Loucy (cell line): ENCODE data around the gene OR4K14.
"Not testable (repeated sequence)": the region's sequence is repeated elsewhere in the genome, so short reads cannot be mapped to it uniquely, and the experiment has no call there.

Experiments
- H2AFZ ChIP-seq: fragments of 200-600 bp; sonication (generic); 2 replicates; pipeline ENCODE4 v1.6.0; 2016; ENCODE audit warnings: antibody characterized with exemption, mild to moderate bottlenecking, low read length, moderate library complexity
- H3F3A ChIP-seq: fragments of 200-600 bp; 2 replicates; pipeline ENCODE4 v1.6.0; 2016; ENCODE audit warnings: antibody characterized with exemption, low read depth, mild to moderate bottlenecking
- H3K27me3 ChIP-seq: fragments of 200-600 bp; sonication (generic); 2 replicates; pipeline ENCODE4 v1.6.1; 2014; ENCODE audit warnings: low read length, mild to moderate bottlenecking; ENCODE audit not compliant: insufficient read depth, poor library complexity, severe bottlenecking
- H3K36me3 ChIP-seq: fragments of 200-600 bp; sonication (generic); 2 replicates; pipeline ENCODE4 v1.6.1; 2016; ENCODE audit warnings: low read length; ENCODE audit not compliant: insufficient read depth
- H3K4me1 ChIP-seq: fragments of 200-600 bp; sonication (generic); 2 replicates; pipeline ENCODE4 v1.5.1; 2014; ENCODE audit warnings: low read length, mild to moderate bottlenecking; ENCODE audit not compliant: insufficient read depth, poor library complexity, severe bottlenecking
- H3K4me2 ChIP-seq: fragments of 200-600 bp; sonication (generic); 2 replicates; pipeline ENCODE4 v1.6.0; 2014; ENCODE audit warnings: antibody characterized with exemption, low read length, low read depth, mild to moderate bottlenecking; ENCODE audit not compliant: poor library complexity, severe bottlenecking
- H3K4me3 ChIP-seq: fragments of 200-600 bp; sonication (generic); 2 replicates; pipeline ENCODE4 v1.5.1; 2014; ENCODE audit warnings: low read length, mild to moderate bottlenecking, mixed read lengths; ENCODE audit not compliant: poor library complexity, severe bottlenecking
- H3K79me2 ChIP-seq: fragments of 200-600 bp; sonication (generic); 2 replicates; pipeline ENCODE4 v1.6.1; 2014; ENCODE audit warnings: low read length; ENCODE audit not compliant: insufficient read depth
- H3K9ac ChIP-seq: fragments of 200-600 bp; sonication (generic); 2 replicates; pipeline ENCODE4 v1.6.0; 2014; ENCODE audit warnings: mild to moderate bottlenecking, low read depth, low read length, moderate library complexity; ENCODE audit not compliant: poor library complexity, severe bottlenecking
- H3K9me2 ChIP-seq: fragments of 200-600 bp; sonication (generic); replicated peaks from 2 replicates; pipeline ENCODE4 v1.6.1; 2016; ENCODE audit warnings: low read depth, low read length, mixed read lengths
- H3K9me3 ChIP-seq: fragments of 200-600 bp; sonication (generic); 2 replicates; pipeline ENCODE4 v1.6.1; 2014; ENCODE audit warnings: mild to moderate bottlenecking, antibody characterized with exemption, low read length, low read depth; ENCODE audit not compliant: insufficient read depth
- H4K20me1 ChIP-seq: fragments of 200-600 bp; sonication (generic); 2 replicates; pipeline ENCODE4 v1.6.0; 2014; ENCODE audit warnings: antibody characterized with exemption, low read length, mild to moderate bottlenecking; ENCODE audit not compliant: insufficient read depth, poor library complexity, severe bottlenecking
- EZH2phosphoT487 ChIP-seq: fragments of 200-600 bp; IDR thresholded peaks from 2 replicates; pipeline ENCODE4 v1.6.1; 2018; ENCODE audit warnings: antibody characterized with exemption, mild to moderate bottlenecking, moderate library complexity, borderline replicate concordance
- TF ChIP-seq, protein P1 (sequence below): fragments of 200-600 bp; sonication (generic); conservative IDR thresholded peaks from 2 replicates; pipeline ENCODE4 v1.5.1; 2014; ENCODE audit warnings: mild to moderate bottlenecking, antibody characterized with exemption, low read length

Gene OR4K14

GRCh38 chr14:20001863-20002262 is 17.2 kb downstream of the OR4K14 start, which contains the start of gene OR4Q2:
Gene OR4Q2 (plus strand): TSS chr14:20002163.
- no peak within 1 kb of the TSS for H3K9ac ChIP-seq
- H3K9me3 ChIP-seq, result no peaks in the 10 kb centered on the region
- no peaks in the 10 kb centered on the region for H3K79me2 ChIP-seq
- H3F3A ChIP-seq, result no peaks in the 10 kb centered on the region
- H3K4me1 ChIP-seq, result no peaks in the 10 kb centered on the region
- H3K9me2 ChIP-seq, result no peaks in the 10 kb centered on the region; the same call in 1 of the 2 replicates
- H3K4me2 ChIP-seq, result no peak within 1 kb of the TSS
- TF ChIP-seq EZH2phosphoT487, result no peak
- TF ChIP-seq, protein P1, sequence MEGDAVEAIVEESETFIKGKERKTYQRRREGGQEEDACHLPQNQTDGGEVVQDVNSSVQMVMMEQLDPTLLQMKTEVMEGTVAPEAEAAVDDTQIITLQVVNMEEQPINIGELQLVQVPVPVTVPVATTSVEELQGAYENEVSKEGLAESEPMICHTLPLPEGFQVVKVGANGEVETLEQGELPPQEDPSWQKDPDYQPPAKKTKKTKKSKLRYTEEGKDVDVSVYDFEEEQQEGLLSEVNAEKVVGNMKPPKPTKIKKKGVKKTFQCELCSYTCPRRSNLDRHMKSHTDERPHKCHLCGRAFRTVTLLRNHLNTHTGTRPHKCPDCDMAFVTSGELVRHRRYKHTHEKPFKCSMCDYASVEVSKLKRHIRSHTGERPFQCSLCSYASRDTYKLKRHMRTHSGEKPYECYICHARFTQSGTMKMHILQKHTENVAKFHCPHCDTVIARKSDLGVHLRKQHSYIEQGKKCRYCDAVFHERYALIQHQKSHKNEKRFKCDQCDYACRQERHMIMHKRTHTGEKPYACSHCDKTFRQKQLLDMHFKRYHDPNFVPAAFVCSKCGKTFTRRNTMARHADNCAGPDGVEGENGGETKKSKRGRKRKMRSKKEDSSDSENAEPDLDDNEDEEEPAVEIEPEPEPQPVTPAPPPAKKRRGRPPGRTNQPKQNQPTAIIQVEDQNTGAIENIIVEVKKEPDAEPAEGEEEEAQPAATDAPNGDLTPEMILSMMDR, result no peak
- H4K20me1 ChIP-seq, result no peaks in the 10 kb centered on the region
- no peaks in the 10 kb centered on the region for H3K36me3 ChIP-seq
- no peak within 1 kb of the TSS for H3K4me3 ChIP-seq
- no peaks in the 10 kb centered on the region for H3K27me3 ChIP-seq
- no peak within 1 kb of the TSS for H2AFZ ChIP-seq

DNA sequence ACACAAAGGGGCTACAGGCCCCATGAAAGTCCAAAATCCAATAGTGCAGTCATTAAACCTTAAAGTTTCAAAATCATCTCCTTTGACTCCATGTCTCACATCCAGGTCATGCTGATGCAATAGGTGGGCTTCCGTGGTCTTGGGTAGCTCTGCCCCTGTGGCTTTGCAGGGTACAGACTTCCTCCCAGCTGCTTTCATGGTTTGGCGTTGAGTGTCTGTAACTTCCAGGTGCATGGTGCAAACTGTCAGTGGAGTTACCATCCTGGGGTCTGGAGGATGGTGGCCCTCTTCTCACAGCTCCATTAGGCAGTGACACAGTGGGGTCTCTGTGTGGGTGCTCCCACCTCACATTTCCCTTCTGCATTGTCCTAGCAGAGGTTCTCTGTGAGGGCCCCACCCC is 25.7 kb downstream of the OR4K14 start:
- no peak overlapping the region for H2AFZ ChIP-seq
- H3K4me3 ChIP-seq, result no peak overlapping the region
- no peaks in the 10 kb centered on the region for H3K9me3 ChIP-seq
- H4K20me1 ChIP-seq, result no peaks in the 10 kb centered on the region
- H3K79me2 ChIP-seq, result no peaks in the 10 kb centered on the region
- TF ChIP-seq, protein P1, result no peak
- TF ChIP-seq EZH2phosphoT487, result no peak
- H3K9me2 ChIP-seq, result no peaks in the 10 kb centered on the region
- H3K36me3 ChIP-seq, result no peaks in the 10 kb centered on the region
- H3F3A ChIP-seq, result no peaks in the 10 kb centered on the region
- no peak overlapping the region for H3K4me2 ChIP-seq
- H3K4me1 ChIP-seq, result no peaks in the 10 kb centered on the region
- no peaks in the 10 kb centered on the region for H3K27me3 ChIP-seq
- H3K9ac ChIP-seq, result no peak overlapping the region

GRCh38 chr14:19975291-19975690 is 43.8 kb downstream of the OR4K14 start, which contains the start of gene OR4K15:
Gene OR4K15 (plus strand): TSS chr14:19975591. CDS start chr14:19975591, 0 bp downstream.
- Histone ChIP-seq H3K9ac (no peak within 1 kb of the TSS), H3K36me3 (no peaks in the 10 kb centered on the region), H3F3A (no peaks in the 10 kb centered on the region), H3K27me3 (no peaks in the 10 kb centered on the region), H3K4me1 (peaks cover 8% of the 10 kb centered on the region), H4K20me1 (no peaks in the 10 kb centered on the region), H2AFZ (no peak within 1 kb of the TSS), H3K4me3 (no peak within 1 kb of the TSS), H3K79me2 (no peaks in the 10 kb centered on the region), H3K9me3 (no peaks in the 10 kb centered on the region), H3K4me2 (peak within 1 kb of the TSS; percentile 29), H3K9me2 (no peaks in the 10 kb centered on the region)
- TF ChIP-seq EZH2phosphoT487, result no peak

- no peak for TF ChIP-seq EZH2phosphoT487
- TF ChIP-seq, protein P1, result no peak
- Histone ChIP-seq H3K4me2 (peak overlapping the region; percentile 29), H3K27me3 (no peaks in the 10 kb centered on the region)
Measured at GRCh38 chr14:19974844-19975243, 44.3 kb downstream of the OR4K14 start.

GRCh38 chr14:19969735-19970134 is 49.4 kb downstream of the OR4K14 start:
- not testable (repeated sequence) for H3K9me3 ChIP-seq, H3K4me3 ChIP-seq

More at GRCh38 chr14:19974844-19975243, 44.3 kb downstream of the OR4K14 start:
- H4K20me1 ChIP-seq, result no peaks in the 10 kb centered on the region
- peaks cover 8% of the 10 kb centered on the region for H3K4me1 ChIP-seq
- H3F3A ChIP-seq, result no peaks in the 10 kb centered on the region
- H3K79me2 ChIP-seq, result no peaks in the 10 kb centered on the region
- no peaks in the 10 kb centered on the region for H3K9me2 ChIP-seq
- no peak overlapping the region for H3K9ac ChIP-seq
- H3K9me3 ChIP-seq, result no peaks in the 10 kb centered on the region
- H3K36me3 ChIP-seq, result no peaks in the 10 kb centered on the region
- no peak overlapping the region for H2AFZ ChIP-seq
- no peak overlapping the region for H3K4me3 ChIP-seq

More at GRCh38 chr14:19969735-19970134, 49.4 kb downstream of the OR4K14 start:
- H4K20me1 ChIP-seq, H3K36me3 ChIP-seq, H3F3A ChIP-seq, H3K4me1 ChIP-seq, H3K27me3 ChIP-seq, H2AFZ ChIP-seq, H3K9me2 ChIP-seq, H3K4me2 ChIP-seq, H3K79me2 ChIP-seq, H3K9ac ChIP-seq: not testable (repeated sequence)
